Glomerular endothelial cell (primary cell): ENCODE measurements around the gene SEMA3G. TPM values are rescaled to one million over a fixed set of nuclear protein-coding genes. Genes with fewer than 3 reads are reported as not detected.

Experiments used
- DNase-seq: peaks from one replicate; pipeline ENCODE4 v3.0.0-alpha.2; 2011; ENCODE audit warnings: low read depth, low spot score; ENCODE audit errors: extremely low read depth
- total RNA-seq: library from RNA; depleted of rRNA; stranded (reverse); fragments of >200 nt; gene quantifications from 2 replicates; pipeline ENCODE4 v1.2.3, GENCODE V29; 2015

The SEMA3G gene
- total RNA-seq, 1 donor from 2014 or later = 61.3 TPM

DNA sequence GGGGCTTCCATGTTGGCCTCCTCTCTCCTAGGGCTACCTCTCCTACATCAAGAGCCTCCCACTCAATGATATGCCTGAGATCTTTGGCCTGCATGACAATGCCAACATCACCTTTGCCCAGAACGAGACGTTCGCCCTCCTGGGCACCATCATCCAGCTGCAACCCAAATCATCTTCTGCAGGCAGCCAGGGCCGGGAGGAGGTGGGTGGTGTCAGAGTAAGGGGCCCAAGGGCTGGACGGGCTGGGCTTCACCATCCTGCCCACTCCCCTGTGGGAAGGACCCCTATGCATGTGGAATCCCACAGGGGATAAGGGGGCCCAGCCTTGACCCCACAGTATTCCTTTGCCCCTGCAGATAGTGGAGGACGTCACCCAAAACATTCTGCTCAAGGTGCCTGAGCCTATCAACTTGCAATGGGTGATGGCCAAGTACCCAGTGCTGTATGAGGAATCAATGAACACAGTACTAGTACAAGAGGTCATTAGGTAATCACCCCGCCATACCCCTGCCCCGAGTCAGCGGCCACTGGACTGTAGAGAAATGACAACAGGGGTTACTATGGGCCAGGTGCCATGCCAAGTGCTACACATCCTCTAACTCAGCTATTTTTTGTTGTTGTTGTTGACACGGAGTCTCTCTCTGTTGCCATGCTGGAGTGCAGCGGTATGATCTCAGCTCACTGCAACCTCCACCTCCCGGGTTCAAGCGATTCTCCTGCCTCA is 47.1 kb downstream of the SEMA3G start:
- DNase-seq = no peak

DNA sequence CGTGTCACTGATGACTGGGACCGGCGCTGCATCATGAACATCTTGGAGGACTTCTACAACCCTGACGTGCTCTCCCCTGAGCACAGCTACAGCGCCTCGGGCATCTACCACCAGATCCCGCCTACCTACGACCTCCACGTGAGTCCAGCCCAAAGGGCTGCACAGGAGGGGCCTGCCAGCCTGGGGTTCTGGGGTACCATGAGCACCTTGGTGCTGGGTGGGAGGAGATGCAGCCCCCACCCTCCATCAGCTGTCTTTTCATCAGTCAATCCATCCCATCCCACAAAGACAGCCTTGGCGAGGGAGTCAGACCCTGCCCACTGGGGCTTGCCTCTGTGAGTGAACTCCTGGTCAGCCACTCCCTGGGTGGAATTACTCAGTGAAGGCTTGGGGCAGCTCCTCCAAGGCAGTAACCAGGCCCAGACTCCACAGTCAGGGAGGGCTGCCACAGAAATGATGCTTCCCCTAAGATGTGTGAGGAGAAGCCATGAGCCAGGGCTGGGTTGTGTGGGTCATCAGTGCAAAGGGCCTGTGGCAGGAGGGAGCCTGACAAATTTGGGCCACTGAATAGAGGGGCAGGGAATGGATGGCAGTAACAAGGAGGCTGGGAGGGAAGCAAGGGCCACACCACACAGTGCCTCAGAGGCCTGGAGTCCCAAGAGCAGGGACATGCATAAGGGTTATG is 47.9 kb downstream of the SEMA3G start:
- no peak for DNase-seq

DNA sequence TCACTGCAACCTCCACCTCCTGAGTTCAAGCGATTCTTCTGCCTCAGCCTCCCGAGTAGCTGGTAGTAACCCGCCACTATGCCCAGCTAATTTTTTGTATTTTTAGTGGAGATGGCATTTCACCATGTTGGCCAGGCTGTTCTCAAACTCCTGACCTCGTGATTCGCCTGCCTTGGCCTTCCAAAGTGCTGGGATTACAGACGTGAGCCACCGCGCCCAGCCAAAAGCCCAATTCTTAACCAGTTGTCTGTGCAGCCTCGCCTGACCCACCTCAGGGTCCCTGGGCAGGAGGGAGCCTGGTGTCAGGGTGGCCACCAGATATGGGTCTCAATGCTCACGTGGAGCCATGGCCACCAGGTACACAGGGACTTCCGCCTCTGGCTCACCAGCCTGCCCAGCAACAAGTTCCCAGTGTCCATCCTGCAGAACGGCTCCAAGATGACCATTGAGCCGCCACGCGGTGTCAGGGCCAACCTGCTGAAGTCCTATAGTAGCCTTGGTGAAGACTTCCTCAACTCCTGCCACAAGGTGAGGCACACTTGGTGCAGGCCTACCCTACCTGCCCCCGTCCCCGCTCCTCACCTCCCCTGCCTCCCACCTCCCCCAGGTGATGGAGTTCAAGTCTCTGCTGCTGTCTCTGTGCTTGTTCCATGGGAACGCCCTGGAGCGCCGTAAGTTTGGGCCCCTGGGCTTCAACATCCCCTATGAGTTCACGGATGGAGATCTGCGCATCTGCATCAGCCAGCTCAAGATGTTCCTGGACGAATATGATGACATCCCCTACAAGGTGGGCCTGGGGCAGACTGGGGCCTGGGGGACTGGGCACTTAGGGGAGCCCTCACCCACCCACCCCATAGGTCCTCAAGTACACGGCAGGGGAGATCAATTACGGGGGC is 48.6 kb downstream of the SEMA3G start:
- no peak for DNase-seq

DNA sequence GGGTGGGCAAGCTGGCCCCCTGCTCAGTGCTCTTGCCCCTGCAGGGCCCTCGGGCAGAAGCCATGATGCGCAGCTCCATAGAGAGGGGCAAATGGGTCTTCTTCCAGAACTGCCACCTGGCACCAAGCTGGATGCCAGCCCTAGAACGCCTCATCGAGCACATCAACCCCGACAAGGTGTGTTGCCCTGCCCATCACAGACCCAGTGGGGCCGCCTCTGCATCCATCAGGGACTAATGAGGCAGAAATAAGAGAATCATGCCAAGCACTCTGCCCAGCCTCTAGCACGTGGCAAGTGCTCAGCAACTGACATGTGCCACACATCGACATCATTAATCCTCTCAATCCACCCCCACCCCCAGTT is 49.4 kb downstream of the SEMA3G start:
- DNase-seq = no peak

DNA sequence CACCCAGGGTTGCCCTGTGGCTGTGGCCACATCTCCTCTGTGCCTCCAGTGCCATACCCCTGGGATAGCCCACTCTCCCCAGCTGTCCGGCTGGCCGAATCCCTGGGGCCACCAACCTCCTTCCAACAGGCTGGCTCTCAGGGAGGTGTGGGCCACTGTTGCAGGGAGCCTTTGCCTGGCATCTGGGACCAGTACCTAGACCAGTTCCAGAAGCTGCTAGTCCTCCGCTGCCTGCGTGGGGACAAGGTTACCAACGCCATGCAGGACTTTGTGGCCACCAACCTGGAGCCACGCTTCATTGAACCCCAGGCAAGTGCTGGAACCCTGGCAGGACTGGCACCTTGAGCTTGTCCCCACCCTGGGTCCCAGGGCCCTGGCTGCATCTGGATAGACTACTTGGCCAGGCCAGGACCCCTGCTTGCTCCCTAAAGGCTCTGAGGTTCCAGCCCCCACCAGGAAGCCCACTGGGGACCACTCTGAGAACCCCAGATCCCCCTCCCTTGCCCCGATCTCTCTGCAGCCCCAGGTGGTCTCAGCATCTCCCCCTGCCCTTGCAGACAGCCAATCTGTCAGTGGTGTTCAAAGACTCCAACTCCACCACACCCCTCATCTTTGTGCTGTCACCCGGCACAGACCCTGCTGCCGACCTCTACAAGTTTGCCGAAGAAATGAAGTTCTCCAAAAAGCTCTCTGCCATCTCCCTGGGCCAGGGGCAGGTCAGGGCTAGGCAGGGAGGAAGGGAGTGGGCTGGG is 50.0 kb downstream of the SEMA3G start:
- no peak for DNase-seq

DNA sequence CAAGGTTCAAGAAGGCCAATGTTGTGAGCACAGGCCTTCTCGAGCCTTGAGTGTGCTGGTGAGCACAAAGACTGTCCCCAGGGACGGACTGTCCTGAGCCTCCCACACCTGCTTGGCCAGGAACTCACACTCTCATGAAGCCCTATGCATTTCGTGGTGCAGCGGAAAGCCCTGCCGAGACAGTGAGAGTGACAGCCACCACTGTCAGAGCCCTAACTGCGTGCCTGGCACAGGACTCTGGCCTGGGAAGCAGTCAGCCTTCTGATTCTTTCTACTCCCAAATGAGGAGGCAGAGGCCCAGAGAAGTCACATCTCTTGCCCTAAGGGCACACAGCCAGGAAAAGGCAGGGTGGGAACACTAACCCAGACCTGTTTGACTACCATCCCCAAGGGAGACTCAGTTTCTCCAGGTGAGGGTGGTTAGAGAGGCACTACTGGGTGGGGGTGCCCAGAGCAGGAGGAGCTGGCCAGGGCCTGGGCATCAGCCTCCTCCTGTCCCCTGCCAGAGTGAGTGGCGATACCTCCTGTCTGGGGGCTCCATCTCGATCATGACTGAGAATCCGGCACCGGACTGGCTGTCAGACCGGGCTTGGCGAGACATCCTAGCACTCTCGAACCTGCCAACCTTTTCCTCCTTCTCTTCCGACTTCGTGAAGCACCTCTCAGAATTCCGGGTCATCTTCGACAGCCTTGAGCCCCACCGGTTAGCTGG is 50.8 kb downstream of the SEMA3G start:
- DNase-seq = no peak

DNA sequence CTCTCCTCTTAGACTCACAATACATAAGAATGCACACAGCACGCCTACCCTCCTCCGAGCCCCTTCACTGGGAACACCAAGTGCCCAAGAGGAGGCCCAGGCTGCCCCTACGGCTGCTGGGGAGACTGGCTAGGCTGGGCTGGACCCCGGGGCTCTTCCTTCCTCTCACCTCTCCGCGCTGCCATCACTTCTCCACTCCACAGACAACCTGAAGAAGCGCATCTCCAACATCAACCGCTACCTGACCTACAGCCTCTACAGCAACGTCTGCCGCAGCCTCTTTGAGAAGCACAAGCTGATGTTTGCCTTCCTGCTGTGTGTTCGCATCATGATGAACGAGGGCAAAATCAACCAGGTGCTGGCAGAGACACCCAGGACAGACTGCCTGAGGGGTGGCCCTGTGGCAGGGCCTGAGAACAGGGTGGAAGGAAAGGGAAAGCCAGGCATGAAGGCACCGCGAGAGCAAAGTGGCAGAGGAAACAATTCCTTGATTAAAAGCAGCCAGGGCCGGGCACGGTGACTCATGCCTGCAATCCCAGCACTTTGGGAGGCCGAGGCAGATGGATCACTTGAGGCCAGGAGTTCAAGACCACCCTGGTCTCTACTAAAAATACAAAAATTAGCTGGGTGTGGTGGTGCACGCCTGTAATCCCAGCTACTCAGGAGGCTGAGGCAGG is 51.6 kb downstream of the SEMA3G start:
- DNase-seq = no peak

DNA sequence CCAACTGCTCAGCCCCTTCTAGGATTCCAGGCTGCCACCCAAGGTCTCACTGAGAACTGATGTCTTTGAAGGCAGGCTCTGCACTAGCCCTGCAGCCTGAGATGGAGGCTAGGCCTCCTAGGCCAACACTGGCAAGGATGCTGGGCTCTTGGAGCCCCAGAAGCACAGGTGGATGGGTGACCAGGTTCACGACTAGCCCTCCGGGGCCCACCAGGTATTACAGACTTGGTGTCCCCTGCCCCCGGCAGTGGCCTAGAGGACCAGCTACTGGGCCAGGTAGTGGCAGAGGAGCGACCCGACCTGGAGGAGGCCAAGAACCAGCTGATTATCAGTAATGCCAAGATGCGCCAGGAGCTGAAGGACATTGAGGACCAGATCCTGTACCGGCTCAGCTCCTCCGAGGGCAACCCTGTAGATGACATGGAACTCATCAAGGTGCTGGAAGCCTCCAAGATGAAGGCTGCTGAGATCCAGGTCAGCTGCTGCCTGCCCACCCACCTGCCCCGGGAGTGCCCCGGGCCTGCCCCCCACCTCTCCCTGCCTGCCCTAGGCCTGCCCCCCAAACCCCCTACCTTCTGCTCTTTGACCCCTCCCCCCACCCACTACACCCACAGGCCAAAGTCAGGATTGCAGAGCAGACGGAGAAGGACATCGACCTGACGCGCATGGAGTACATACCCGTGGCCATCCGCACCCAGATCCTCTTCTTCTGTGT is 52.5 kb downstream of the SEMA3G start:
- DNase-seq = no peak

DNA sequence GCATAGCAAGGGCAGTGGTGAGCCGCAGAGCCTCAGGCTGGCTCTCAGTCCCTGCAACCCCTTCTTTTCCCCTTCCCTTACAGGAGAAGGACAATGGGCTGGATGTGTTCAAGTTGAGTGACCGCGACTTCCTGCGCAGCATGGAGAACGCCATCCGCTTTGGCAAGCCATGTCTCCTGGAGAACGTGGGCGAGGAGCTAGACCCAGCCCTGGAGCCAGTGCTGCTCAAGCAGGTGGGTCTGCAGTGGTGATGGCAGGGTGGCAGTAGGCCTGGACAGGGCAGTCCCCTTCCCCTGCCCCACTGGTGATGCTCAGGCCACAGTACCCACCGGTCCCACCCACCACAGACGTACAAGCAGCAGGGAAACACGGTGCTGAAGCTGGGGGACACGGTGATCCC is 53.8 kb downstream of the SEMA3G start:
- no peak for DNase-seq

DNA sequence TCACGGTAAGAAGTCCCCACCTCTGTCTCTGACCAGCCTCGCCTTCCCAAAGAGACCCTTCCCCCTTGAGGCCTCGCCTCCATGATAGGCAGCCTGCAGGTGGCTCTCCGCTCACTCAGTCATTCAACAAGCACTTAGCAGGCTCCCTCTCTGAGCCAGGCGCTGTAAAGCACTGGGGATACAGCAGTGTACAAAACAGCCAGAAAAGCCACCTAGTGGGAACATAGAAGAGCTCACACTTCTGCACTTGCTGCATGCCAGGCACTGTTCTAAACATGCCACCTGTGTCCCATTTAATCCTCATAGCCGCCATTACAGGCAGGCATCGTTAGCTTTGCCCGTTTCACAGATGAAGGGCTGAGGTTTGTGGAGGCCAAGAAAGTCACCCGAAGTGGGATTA is 56.0 kb downstream of the SEMA3G start:
- no peak for DNase-seq

DNA sequence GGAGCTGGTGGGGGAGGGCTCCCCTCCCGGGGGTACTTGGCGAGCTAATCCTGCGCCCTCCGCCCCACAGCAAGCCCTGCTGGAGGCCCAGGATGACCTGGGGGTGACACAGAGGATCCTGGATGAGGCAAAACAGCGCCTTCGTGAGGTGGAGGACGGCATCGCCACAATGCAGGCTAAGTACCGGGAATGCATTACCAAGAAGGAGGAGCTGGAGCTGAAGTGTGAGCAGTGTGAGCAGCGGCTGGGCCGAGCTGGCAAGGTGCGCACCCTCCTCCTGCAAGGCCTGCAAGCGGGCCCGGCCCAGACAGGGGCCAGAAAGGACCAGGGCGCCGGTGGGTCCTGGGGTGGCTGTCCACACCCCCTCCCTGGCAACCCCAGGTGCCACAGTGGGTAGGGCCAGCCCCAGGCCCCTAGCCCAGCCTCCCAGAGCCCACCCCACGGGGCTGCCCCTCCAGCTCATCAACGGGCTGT is 56.5 kb downstream of the SEMA3G start:
- no peak for DNase-seq

DNA sequence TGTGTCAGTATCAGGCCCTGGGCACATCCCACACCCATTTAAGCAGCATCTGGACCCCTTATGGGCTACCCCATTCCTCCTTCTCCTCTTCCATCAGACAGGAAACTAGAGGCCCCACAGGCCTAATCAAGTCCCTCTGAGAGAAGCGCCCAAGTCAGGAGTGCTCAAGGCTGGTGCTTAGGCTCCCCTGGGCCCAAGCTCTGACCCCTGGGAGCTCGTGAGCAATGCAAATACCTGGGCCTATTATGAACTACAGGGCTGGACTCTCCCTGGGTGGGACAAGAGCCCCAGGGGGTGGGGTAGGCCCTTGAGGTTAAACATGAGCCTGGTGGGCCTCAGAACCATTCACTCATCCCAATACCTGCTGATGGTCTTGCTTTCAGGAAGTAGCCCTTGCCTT is 57.4 kb downstream of the SEMA3G start:
- no peak for DNase-seq

DNA sequence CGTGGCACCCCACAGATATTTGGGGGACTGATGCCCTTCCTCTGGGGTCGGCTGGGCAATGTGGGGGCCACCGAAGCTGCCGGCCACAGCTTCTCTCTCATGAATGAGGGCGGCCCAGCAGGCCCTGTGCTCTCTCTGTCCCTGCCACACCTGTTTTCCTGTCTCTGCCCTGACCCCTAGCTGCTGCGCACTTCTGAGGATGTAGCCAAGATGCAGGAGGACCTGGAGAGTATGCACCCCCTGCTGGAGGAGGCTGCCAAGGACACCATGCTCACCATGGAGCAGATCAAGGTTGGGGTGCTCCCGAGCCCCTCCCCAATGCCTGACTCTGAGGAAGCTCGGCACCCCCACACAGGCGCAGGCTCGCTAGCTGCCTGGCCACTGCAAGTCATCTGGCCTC is 59.7 kb downstream of the SEMA3G start:
- DNase-seq = no peak

DNA sequence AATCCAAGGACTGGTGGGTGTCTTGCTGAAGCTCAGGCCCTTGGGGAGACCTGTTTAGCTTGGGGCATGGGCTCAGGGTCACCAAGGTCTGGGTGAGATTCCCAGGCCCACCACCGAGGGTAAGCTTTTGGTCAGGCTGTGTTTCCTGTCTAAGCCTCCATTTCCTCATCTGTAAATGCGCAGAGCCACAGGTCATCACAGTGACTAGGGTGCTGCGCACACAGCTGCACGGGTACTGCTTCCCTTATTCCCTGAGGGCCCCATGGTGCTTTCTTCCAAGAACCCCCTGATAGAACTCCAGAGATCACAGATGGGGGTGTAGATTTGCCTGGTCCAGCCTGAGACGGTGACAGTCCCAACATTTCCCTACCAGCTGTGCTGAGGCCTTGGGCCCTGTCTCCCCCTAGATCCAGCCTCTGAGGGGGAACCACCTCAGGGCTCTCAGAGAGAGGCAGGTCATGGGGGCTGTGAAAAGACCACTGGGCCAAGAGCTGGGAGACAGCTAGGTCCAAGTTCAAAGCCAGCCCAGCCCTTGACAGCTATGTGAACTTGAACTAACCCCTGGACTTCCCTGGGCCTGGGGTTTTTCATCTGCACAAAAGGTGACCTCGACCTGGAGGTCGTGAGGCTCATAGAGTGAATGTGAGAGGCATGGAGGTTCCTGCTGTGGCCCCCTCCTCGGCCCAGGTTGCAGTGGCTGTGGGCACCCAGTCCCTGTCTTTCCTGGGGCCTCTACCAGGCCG is 60.7 kb downstream of the SEMA3G start:
- no peak for DNase-seq

DNA sequence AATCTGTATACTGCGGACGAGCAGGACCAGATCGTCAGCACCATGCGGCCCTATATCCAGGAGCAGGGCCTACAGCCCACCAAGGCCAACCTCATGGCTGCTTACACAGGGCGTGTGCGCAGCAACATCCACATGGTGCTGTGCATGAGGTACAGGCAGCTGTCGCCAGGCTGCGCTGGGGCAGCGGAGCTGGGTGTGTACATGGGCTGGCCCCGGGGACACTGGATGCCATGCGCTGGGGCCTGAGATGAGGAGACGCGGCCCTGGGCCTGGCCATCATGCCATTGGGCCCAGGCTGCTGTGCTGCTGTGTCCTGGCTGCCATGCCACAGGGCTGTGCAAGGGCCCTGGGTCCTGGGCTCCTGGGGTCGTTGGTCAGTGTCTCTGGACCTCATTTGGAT is 61.5 kb downstream of the SEMA3G start:
- DNase-seq = no peak
